ENCODE results near the gene ASMTL. TPM values are rescaled to one million over a fixed set of nuclear protein-coding genes. Genes with fewer than 3 reads are reported as not detected.

ASMTL gene
- total and polyA plus RNA-seq, 2 experiments from 2014 or later, result 53.7 to 61.2 TPM

DNA sequence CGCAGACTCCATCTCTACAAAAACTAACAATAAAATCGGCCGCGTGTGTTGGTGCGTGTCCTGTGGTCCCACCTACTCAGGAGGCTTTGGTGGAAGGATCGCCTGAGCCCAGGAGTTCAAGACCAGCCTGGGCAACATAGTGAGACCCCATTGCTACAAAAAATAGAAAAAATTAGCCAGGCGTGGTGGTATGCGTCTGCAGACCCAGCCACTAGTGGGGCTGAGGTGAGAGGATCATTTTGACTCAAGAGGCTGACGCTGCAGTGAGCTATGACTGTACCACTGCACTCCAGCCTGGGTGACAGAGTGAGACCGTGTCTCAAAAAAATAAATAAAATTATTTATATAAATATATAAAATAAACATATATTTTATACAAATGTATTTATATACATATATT, 22.3 kb downstream of the ASMTL start:
- no peaks in the 10 kb centered on the region for H3K4me1 ChIP-seq (ENCODE audit: insufficient read depth)
- H3K27ac ChIP-seq (ENCODE audit: low read depth), result no peak overlapping the region
- no peaks in the 10 kb centered on the region for H3K9me2 ChIP-seq (ENCODE audit: insufficient read depth)
- H3F3A ChIP-seq (replicated peaks; ENCODE audit: low read depth), result no peaks in the 10 kb centered on the region
- peaks cover 31% of the 10 kb centered on the region for H3K9me3 Mint-ChIP-seq
- H3K36me3 Mint-ChIP-seq (ENCODE audit: low read depth), result peaks cover 57% of the 10 kb centered on the region
- no peak overlapping the region for H3K4me3 ChIP-seq
- no peaks in the 10 kb centered on the region for H3K79me2 ChIP-seq (replicated peaks; ENCODE audit: insufficient read depth)
- peaks cover 8% of the 10 kb centered on the region; the same call in 1 of the 2 replicates for H4K20me1 ChIP-seq (replicated peaks; ENCODE audit: insufficient read depth)
- H3K4me1 Mint-ChIP-seq, result no peaks in the 10 kb centered on the region; the same call in 2 of the 3 replicates
- no peak overlapping the region for H3K4me3 Mint-ChIP-seq
- no peak for ATAC-seq
- TF ChIP-seq EZH2 (IDR thresholded peaks at IDR 0.05; ENCODE audit: low read depth, unreplicated experiment) (no peak), STAT1 (IDR thresholded peaks at IDR 0.05; ENCODE audit: unreplicated experiment) (no peak), ZNF331 (CRISPR knock-in tag; IDR thresholded peaks at IDR 0.05; ENCODE audit: low read depth) (no peak), CREB1 (CRISPR knock-in tag; IDR thresholded peaks at IDR 0.05; ENCODE audit: low read depth) (no peak), JUNB (IDR thresholded peaks at IDR 0.05; ENCODE audit: unreplicated experiment) (no peak)
- TF ChIP-seq, protein P1, sequence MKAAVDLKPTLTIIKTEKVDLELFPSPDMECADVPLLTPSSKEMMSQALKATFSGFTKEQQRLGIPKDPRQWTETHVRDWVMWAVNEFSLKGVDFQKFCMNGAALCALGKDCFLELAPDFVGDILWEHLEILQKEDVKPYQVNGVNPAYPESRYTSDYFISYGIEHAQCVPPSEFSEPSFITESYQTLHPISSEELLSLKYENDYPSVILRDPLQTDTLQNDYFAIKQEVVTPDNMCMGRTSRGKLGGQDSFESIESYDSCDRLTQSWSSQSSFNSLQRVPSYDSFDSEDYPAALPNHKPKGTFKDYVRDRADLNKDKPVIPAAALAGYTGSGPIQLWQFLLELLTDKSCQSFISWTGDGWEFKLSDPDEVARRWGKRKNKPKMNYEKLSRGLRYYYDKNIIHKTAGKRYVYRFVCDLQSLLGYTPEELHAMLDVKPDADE (IDR thresholded peaks at IDR 0.05), result no peak
- TF ChIP-seq, protein P2, sequence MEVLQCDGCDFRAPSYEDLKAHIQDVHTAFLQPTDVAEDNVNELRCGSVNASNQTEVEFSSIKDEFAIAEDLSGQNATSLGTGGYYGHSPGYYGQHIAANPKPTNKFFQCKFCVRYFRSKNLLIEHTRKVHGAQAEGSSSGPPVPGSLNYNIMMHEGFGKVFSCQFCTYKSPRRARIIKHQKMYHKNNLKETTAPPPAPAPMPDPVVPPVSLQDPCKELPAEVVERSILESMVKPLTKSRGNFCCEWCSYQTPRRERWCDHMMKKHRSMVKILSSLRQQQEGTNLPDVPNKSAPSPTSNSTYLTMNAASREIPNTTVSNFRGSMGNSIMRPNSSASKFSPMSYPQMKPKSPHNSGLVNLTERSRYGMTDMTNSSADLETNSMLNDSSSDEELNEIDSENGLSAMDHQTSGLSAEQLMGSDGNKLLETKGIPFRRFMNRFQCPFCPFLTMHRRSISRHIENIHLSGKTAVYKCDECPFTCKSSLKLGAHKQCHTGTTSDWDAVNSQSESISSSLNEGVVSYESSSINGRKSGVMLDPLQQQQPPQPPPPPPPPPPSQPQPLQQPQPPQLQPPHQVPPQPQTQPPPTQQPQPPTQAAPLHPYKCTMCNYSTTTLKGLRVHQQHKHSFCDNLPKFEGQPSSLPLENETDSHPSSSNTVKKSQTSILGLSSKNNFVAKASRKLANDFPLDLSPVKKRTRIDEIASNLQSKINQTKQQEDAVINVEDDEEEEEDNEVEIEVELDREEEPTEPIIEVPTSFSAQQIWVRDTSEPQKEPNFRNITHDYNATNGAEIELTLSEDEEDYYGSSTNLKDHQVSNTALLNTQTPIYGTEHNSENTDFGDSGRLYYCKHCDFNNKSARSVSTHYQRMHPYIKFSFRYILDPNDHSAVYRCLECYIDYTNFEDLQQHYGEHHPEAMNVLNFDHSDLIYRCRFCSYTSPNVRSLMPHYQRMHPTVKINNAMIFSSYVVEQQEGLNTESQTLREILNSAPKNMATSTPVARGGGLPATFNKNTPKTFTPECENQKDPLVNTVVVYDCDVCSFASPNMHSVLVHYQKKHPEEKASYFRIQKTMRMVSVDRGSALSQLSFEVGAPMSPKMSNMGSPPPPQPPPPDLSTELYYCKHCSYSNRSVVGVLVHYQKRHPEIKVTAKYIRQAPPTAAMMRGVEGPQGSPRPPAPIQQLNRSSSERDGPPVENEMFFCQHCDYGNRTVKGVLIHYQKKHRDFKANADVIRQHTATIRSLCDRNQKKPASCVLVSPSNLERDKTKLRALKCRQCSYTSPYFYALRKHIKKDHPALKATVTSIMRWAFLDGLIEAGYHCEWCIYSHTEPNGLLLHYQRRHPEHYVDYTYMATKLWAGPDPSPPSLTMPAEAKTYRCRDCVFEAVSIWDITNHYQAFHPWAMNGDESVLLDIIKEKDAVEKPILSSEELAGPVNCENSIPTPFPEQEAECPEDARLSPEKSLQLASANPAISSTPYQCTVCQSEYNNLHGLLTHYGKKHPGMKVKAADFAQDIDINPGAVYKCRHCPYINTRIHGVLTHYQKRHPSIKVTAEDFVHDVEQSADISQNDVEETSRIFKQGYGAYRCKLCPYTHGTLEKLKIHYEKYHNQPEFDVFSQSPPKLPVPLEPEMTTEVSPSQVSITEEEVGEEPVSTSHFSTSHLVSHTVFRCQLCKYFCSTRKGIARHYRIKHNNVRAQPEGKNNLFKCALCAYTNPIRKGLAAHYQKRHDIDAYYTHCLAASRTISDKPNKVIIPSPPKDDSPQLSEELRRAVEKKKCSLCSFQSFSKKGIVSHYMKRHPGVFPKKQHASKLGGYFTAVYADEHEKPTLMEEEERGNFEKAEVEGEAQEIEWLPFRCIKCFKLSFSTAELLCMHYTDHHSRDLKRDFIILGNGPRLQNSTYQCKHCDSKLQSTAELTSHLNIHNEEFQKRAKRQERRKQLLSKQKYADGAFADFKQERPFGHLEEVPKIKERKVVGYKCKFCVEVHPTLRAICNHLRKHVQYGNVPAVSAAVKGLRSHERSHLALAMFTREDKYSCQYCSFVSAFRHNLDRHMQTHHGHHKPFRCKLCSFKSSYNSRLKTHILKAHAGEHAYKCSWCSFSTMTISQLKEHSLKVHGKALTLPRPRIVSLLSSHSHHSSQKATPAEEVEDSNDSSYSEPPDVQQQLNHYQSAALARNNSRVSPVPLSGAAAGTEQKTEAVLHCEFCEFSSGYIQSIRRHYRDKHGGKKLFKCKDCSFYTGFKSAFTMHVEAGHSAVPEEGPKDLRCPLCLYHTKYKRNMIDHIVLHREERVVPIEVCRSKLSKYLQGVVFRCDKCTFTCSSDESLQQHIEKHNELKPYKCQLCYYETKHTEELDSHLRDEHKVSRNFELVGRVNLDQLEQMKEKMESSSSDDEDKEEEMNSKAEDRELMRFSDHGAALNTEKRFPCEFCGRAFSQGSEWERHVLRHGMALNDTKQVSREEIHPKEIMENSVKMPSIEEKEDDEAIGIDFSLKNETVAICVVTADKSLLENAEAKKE (CRISPR knock-in tag; IDR thresholded peaks at IDR 0.05), result no peak
- TF ChIP-seq, protein P3, sequence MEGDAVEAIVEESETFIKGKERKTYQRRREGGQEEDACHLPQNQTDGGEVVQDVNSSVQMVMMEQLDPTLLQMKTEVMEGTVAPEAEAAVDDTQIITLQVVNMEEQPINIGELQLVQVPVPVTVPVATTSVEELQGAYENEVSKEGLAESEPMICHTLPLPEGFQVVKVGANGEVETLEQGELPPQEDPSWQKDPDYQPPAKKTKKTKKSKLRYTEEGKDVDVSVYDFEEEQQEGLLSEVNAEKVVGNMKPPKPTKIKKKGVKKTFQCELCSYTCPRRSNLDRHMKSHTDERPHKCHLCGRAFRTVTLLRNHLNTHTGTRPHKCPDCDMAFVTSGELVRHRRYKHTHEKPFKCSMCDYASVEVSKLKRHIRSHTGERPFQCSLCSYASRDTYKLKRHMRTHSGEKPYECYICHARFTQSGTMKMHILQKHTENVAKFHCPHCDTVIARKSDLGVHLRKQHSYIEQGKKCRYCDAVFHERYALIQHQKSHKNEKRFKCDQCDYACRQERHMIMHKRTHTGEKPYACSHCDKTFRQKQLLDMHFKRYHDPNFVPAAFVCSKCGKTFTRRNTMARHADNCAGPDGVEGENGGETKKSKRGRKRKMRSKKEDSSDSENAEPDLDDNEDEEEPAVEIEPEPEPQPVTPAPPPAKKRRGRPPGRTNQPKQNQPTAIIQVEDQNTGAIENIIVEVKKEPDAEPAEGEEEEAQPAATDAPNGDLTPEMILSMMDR (conservative IDR thresholded peaks at IDR 0.05; ENCODE audit: low read depth in 2 of 2), result no peak
- no peak for DNase-seq (ENCODE audit: low spot score)
- H3K36me3 ChIP-seq (ENCODE audit: insufficient read depth), result peaks cover 14% of the 10 kb centered on the region
- no peaks in the 10 kb centered on the region for H3K27me3 ChIP-seq (ENCODE audit: insufficient read depth)
- H2AFZ ChIP-seq, result no peak overlapping the region
- H3K27me3 Mint-ChIP-seq (ENCODE audit: insufficient read depth, low read depth, poor library complexity), result peaks cover 1% of the 10 kb centered on the region
- H3K27ac Mint-ChIP-seq, result no peak overlapping the region
- no peak overlapping the region for H3K4me2 ChIP-seq

All from GM23338 (cell line).